Renal cortical epithelial cell (primary cell): ENCODE measurements around the gene DPPA3. TPM values are rescaled to one million over a fixed set of nuclear protein-coding genes. Genes with fewer than 3 reads are reported as not detected.
"Not testable (repeated sequence)": the region's sequence is repeated elsewhere in the genome, so short reads cannot be mapped to it uniquely, and the experiment has no call there.

Experiments
- DNase-seq: peaks from one replicate; pipeline ENCODE4 v3.0.0-alpha.2; 2011; ENCODE audit warnings: low read depth
- total RNA-seq: library from RNA; depleted of rRNA; stranded (reverse); fragments of >200 nt; gene quantifications from 2 replicates; pipeline ENCODE4 v1.2.3, GENCODE V29; 2014

Gene DPPA3
- total RNA-seq, 1 donor from 2014 or later, result not detected

DNA sequence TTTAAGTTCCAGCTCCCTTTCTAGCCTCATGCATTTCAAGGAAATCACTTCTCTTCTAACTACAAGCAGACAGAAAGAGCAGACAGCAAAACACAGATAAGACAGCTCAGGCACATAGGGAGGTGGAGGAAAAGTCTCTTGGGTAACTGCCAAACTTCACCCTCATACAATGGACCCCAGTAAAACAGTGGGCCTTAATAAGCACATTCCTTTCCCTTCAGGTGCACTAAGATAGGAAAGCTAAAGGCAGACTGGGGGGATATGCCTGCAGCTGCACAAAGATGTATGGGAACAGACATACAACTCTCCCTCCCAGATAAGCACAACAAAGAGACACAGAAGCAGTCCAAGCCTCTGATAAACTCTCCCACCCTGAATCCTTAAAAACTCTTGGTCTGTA lies 19.8 kb downstream of the DPPA3 start:
- not testable (repeated sequence) for DNase-seq

DNA sequence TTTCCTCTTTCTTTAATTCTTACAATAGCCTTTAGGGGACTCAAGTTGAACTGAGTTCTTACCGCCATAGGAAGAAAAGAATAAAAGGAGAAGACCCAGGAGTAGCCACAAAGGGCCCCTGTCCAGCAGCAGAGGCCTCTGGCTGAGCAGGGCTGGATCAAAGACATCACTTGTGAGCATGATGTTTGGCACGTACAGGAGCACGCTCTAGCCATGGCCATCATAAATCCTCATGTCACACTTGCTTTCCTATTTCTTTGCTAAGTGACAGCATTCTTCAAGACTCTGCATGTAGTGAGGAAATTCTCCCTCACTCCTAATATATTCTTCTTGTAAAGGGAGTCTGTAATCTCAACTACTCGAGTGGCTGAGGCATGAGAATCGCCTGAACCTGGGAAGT lies 20.3 kb downstream of the DPPA3 start:
- DNase-seq, result no peak

- no peak for DNase-seq
These were observed 21.8 kb downstream of the DPPA3 start for GRCh38 chr12:7732993-7733392.

GRCh38 chr12:7747246-7747645 lies 36.0 kb downstream of the DPPA3 start, which contains the start of gene CLEC4C:
TSS of gene CLEC4C (minus strand) at chr12:7747375. CDS start at chr12:7747348, 27 bp downstream.
- no peak for DNase-seq

DNA sequence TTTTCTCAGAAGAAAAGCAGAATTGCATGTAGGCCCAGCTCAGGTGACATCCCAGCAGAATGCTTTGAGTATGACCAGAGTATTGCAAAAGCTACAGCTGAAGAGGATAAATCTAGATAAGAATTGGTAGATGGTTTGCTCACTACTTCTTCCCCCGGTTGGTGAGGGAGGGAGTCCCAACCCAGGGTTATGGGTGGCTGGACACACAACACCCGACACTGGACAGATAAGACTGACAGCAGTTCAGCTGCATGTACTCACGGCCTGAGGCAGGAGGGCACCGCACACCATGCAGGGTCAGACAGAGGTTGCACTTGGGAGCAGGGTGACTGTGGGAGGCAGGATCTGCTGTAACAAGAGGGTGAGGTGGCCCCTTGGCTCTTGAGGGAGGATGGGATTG lies 37.6 kb downstream of the DPPA3 start:
- no peak for DNase-seq

DNA sequence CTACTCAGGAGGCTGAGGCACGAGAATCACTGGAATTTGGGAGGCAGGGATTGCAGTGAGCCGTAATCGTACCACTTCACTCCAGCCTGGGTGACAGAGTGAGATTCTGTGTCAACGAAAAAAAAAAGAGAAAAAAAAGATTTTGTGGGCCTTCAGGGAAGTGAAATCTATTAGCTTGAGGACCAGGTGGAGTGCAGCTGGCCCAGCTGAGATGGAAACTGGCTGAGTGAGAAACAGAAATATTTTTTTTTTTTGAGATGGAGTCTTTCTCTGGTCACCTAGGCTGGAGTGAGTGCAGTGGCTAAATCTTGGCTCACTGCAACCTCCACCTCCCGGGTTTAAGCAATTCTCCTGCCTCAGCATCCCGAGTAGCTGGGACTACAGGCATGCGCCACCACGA lies 38.2 kb downstream of the DPPA3 start:
- DNase-seq, result no peak

DNA sequence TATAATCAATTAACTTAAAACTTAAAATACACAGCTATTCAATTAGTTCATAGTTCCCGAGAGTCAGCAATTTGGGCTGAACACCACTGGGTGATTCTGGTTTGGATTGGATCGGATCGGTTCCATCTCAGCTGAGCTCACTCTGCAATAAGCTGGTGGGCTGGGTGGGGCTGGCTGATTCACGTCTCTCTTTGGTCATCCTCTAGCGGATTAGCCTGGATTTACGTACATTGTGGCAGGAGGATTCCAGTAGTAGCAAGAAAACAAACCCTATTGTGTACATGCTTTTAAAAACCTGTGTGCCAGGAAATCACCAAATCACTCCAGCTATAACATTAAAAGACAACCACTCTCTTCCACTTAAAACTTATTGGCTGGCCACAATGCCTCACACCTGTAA lies 39.1 kb downstream of the DPPA3 start:
- DNase-seq, result no peak

DNA sequence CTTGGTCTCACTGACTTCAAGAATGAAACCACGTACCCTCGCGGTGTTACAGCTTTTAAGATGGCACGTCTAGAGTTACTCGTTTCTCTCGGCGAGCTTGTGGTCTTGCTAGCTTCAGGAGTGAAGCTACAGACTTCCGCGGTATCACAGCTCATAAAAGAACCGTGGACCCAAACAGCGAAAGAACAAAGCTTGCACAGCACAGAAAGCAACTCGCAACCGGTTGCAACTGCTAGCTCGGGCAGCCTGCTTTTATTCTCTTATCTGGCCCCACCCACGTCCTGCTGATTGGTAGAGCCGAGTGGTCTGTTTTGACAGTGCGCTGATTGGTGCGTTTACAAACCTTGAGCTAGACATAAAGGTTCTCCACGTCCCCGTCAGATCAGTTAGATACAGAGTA lies 40.2 kb downstream of the DPPA3 start:
- DNase-seq, result no peak

DNA sequence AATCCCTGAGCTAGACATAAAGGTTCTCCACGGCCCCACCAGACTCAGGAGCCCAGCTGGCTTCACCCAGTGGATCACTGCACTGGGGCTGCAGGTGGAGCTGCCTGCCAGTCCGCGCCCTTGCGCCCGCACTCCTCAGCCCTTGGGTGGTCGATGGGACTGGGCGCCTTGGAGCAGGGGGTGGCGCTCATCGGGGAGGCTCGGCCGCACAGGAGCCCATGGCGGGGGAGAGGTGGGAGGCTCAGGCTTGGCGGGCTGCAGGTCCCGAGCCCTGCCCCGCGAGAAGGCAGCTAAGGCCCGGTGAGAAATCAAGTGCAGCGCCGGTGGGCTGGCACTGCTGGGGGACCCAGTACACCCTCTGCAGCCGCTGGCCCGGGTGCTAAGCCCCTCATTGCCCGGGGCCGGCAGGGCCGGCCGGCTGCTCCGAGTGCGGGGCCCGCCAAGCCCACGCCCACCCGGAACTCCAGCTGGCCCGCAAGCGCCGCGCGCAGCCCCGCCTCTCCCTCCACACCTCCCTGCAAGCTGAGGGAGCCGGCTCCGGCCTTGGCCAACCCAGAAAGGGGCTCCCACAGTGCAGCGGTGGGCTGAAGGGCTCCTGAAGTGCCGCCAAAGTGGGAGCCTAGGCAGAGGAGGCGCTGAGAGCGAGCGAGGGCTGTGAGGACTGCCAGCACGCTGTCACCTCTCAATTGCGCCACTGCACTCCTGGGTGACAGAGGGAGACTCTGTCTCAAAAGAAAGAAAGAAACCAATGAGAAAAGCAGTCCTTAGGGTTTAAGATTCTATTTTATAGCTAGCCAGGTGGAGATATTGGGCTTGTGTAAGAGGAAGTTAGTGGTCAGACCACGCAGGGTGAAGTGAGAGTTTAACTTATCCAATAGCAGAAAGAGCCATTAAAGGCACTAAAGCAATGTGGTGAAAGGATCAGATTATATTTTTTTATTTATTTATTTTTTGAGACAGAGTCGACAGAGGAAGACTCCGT lies 41.0 kb downstream of the DPPA3 start:
- DNase-seq, result not testable (repeated sequence)

GRCh38 chr12:7755668-7756067 lies 44.4 kb downstream of the DPPA3 start:
- DNase-seq, result not testable (repeated sequence)

- no peak for DNase-seq
These were observed 45.8 kb downstream of the DPPA3 start for GRCh38 chr12:7756993-7757392.

GRCh38 chr12:7758766-7759140 lies 47.5 kb downstream of the DPPA3 start:
- DNase-seq, result no peak

Other genes with a start within 250 kb of the DPPA3 start
- gene CD163, start 207.7 kb upstream of the DPPA3 start, total RNA-seq, result not detected in 2 replicates
- not detected in 2 replicates for gene APOBEC1, start 45.5 kb upstream of the DPPA3 start, total RNA-seq
- gene GDF3, start 15.7 kb upstream of the DPPA3 start, total RNA-seq, result not detected in 2 replicates
- gene CLEC4C, start 35.9 kb downstream of the DPPA3 start, total RNA-seq, result not detected in 2 replicates
- not detected in 2 replicates for gene NANOGNB, start 53.8 kb downstream of the DPPA3 start, total RNA-seq
- not detected in 2 replicates for gene NANOG, start 78.0 kb downstream of the DPPA3 start, total RNA-seq
- 2.3 TPM in 1 of 2 replicates, not detected in the other for gene SLC2A14, start 161.5 kb downstream of the DPPA3 start, total RNA-seq
- 5.6 and 8.7 TPM in 2 replicates for gene SLC2A3, start 224.8 kb downstream of the DPPA3 start, total RNA-seq